GM18861 (cell line): ENCODE data around the gene F3.

Source experiments
- ATAC-seq: cut with Tn5 transposase; IDR thresholded peaks from one replicate; pipeline ENCODE4 v1.9.1; 2021; ENCODE audit not compliant: unreplicated experiment

The F3 gene

GRCh38 chr1:94528826-94529225 lies 12.7 kb downstream of the F3 start:
- no peak for ATAC-seq

DNA sequence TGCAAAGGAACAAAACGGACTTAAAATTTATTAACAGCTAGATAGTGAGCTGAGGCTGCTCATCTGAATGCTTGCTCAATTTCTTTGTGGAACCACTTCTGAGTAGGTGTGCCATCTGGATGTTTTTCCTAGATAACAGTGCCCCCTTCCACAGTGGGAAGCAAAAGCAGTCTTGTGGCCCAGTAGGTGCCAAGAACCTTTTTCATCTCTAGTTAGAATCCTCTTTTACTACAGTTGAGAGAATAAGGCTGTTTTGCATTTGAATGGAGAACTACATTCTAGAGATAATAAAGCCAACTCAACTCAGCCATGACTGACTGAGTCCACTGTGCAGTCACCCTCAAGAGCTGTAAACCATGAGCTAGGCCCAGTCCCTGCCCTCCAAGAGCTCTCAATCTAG lies 13.3 kb downstream of the F3 start:
- no peak for ATAC-seq

DNA sequence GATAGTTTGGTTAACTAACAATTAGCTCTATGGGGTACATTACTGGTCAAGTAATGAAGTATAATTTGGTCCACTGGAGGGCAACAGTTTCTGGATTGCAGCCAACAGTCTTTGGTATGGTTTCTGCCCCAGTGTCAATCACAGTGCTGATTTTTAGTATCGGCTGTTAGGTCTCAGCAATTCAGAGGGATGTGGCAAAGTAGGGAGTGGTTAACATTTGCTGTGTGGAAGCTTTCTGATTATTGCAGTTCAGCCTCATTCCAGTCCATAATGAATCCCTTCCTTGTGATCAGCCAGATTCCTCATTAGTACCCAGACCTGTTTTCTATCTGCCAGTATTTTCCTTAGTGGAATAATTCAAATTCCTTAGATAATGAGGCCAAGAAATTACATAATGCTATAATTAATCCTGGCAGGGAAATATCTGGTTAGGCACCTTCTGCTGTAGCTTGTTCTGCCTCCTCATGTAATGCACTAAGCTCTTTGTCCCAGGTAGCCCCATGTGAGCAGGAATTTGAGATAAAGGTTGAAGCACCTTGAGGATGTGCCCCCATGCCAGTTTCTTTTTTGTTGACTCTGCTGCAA lies 14.0 kb downstream of the F3 start:
- no peak for ATAC-seq

DNA sequence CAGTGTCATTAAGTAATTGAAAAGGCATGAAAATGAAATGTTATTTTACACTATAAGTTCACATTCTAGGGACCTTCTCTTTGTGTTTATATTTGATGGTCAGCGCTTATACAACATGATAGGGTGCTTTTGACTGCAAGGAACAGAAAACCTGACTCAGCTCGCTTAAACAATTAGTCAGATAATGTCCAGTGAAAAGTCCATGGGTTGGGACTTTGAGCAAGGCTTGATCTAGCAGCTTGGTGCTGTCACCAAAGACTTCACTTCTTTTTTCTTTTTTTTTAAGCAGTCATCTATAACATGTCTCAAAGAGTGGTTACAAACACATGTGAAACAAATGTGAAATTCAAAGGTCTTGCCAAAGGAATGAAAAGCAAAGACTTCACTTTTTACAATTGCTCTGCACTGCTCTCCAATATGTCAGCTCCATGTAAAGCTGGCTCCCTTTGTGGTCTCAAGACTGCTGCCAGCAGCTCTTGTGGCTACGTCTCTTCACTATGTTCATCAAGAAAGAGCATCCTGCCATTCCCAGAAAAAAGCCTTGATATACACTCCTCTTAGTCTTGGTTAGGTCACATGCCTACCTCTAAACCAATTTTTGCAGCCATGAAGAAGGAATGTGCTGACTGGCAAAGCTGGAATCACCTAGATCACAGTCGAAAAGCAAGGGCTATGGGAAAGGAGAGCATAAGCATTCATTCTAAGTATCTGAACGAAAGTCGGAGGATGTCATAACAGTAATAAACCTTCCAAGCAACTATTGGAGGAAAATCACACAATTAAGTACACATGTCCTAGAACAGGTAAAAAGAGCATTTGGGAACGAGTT lies 15.2 kb downstream of the F3 start:
- no peak for ATAC-seq

DNA sequence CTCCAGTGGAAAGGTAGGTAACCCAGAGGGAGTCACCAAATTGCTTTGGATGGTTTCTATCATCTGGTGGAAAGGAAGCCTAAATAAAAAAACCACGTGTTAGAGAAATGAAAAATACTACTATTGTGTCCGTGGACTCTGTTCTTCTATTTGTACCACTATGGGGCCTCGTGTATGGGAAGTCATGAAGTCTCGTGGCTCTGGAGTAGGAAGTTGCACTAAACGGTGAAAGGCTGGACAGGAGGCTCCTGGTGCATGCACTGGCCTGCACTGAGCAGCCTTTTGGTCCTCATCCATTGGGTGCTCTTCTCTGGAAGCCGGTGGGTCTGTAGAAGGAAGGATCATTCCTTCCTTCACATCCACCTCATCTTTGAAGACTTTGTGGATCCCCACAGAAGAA lies 17.0 kb downstream of the F3 start:
- ATAC-seq: no peak

DNA sequence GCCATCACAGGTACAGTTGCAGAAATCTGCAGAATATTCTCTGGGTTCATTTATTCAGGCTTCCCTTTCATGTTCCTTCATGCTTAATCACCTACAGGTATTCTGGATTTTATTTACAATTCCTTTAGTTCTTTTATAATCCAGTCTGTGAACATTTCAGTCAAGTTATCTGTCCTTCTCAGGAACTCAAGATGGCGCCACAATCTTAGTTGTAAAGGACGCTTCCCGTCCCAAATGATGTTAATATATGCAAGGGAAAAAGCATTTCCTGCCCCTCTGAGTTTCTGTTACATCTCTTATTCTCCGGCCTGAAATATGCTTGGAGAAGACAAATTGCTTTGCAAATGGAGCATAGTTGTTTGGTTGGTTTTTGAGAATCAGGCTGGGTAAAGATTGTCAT lies 19.3 kb downstream of the F3 start:
- no peak for ATAC-seq

DNA sequence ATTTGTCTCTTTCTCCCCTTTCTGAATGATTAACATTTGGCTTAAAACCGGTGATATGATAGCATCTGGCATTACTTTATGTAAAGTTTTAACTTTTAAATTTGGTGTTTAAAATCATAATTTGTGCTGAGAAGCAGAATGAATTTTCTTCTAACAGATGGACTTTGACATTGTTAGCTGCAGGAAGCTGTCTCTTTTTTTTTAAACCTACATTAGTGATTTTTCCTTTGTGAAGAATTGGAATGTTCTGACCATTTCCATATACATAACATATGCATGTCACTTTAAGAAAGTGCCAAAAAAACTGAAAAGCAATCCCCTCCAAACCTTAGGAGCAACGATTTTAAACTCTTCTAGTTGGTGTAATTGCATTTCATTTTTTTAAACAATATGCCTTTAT lies 22.2 kb downstream of the F3 start:
- ATAC-seq: no peak

- no peak for ATAC-seq
Observed at GRCh38 chr1:94515296-94515947, 26.1 kb downstream of the F3 start.

GRCh38 chr1:94514095-94514727 lies 27.3 kb downstream of the F3 start:
- peak; percentile 52 for ATAC-seq

GRCh38 chr1:94512816-94513215 lies 28.7 kb downstream of the F3 start:
- no peak for ATAC-seq

DNA sequence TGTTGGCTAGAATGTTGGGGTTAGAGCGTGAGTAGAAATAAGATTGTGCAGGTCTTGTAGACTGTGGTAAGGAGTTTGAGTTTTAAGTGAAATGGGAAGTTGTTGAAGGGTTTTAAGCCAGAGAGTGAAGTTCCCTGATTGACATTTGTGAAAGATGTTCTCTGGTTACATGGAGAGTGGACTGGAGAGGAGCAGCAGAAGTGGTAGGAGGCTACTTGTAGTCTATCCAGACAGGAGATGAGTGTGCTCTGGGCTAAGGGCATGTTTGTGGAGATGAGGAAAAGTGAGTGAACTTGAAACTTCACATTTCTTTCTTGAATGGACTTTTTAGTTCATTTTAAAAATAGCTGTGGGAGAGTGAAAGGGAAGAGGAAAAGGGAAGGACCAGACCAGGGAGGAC lies 37.0 kb downstream of the F3 start:
- no peak for ATAC-seq

DNA sequence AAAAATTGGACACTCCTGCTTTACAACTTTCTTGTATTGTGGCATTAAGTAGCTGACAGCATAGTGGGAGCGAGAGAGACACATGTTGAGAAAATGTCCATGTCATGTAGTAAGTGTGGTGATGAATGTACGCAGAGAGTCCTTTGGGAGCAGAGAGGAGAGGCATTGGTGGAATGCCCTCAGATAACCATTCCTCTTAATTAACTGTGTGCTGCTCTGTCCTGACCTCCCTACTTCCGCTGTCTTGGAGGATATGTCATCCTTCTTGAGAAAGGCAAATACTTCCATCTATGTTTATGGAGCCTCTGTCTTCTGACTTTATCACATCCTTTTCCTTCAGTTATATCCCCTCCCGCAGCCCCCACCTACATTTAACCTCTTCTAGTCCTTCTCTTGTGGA lies 38.4 kb downstream of the F3 start:
- no peak for ATAC-seq

DNA sequence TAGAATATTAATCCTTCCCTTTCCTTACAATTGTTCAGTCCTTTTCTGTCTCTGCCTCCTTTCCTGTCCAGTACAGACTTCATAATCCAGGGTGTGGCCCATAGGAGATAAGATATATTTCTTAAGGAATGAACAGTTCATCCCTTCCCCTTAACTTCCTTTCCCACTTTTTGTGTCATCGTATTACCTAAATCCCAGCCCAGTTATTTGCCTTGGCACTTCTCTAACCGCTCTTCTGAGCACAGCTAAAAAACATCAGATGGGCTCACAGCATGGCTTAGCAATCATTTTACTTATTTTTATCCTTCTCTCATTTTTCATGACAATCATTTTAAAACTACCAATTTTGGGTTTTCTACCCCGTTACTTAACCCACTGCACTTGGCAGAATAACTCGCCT lies 39.6 kb downstream of the F3 start:
- no peak for ATAC-seq

DNA sequence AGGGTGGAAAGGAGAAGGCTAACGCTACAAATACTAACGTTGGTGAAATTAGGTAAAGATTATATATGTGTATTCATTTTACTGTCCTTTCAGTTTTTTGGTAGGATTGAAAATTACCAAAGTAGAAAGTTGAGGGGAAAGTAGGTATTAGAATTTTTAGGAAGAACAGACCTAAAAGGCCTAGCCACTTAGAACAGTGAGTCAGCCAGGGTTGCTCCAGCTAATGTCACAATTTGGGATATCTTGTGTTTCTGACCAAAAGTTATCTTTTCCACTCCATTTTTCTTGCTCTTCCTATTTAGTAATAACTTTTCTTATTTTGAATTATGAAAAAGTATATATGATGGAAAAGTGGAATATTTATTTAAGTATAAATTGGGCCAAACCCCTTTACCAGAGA lies 40.1 kb downstream of the F3 start:
- ATAC-seq: no peak

DNA sequence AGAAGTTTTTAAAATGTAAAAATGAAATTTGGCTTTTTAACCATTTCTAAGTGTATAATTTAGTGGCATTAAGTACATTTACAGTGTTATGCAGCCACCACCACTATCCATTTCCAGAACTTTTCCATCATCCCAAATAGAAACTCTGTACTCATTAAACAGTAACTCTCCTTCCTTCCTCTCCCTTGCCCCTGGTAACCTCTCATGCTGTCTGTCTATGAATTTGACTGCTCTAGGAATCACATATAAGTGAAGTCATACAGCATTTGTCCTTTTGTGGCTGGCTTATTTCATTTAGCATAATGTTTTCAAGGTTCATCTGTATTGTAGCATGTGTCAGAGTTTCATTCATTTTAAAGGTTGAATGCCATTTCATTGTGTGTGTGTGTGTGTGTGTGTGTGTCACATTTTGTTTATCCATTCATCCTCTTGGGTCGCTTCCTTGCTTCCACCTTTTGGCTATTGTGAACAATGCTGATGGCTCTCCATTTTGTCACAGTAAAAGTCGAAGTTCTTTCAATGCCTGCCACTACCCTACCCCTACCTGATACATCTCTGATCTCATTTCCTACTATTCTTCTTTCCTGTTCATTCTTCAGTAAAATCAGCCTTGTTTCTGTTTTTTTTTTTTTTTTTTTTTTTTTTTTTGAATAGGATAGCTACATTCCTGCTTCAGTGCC lies 45.3 kb downstream of the F3 start:
- no peak for ATAC-seq

- ATAC-seq: no peak
Observed at GRCh38 chr1:94490556-94490955, 51.0 kb downstream of the F3 start.

- no peak for ATAC-seq
Observed at GRCh38 chr1:94486990-94487389, 54.6 kb downstream of the F3 start.

- peak; percentile 92 for ATAC-seq
Observed at GRCh38 chr1:94481473-94481933, 60.1 kb downstream of the F3 start.

DNA sequence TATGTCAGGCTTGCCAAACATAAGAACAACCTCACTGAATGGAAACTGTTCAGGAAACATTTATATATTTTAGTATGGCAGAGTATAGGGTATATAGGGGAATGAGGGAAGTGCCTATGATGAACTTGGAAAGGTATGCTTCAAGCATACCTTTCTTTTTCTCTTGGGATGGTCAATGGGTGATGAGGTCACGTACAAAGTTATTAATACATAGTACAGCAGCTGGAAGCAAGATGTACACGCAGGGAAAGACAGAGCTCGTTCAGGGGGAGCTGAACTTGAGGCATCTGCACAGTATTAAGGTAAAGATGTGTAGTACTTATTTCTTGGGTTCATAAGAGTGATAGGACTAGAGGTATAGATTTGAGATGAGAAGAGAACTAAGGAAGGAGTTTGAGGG lies 61.9 kb downstream of the F3 start:
- no peak for ATAC-seq
